HG03342 (cell line): ENCODE results near the gene FBXL20.
"Not testable (repeated sequence)": the region's sequence is repeated elsewhere in the genome, so short reads cannot be mapped to it uniquely, and the experiment has no call there.

ENCODE experiments used
- ATAC-seq: cut with Tn5 transposase; IDR thresholded peaks from one replicate; pipeline ENCODE4 v1.9.1; 2021; ENCODE audit warnings: mild to moderate bottlenecking, moderate library complexity; ENCODE audit not compliant: unreplicated experiment

Gene FBXL20

DNA sequence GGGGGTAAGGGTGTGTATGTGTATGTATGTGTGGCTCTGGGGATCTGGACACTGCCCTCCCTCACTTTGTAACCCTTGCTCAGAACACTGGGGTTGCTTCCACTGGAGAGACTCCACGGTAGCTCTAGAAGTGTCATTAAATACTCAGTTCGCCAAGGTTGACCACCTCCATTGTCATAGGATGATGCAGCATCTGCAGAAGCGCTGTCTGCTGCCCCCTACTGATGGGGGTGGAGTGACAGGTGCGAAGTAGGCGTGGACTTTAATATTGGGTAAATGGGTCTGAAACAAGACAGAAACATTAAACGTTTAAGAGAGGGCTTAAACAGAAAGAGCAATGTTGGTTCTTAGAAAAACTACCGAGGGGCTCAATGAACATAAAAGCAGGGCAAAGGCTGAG lies 140.1 kb downstream of the FBXL20 start:
- ATAC-seq: no peak

- no peak for ATAC-seq
Observed at GRCh38 chr17:39252788-39253460, 148.5 kb downstream of the FBXL20 start.

DNA sequence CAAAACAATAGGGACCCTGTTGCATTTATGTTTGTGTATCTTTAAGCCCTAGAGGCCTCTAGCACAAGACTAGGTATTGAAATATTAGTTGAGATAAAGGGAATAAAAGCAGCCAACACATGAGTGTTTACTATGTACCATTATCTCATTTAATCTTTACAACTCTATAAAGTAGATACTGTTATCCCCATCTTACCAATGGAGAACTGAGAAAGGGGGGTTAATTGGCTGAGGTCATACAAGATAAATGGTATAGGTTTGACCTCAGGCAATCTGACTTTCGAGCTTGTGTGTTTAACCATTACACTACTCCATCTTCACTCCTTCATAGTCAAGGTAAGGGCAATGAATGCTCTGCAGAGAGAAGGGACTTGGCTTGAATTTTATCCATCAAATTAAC lies 149.4 kb downstream of the FBXL20 start:
- no peak for ATAC-seq

- not testable (repeated sequence) for ATAC-seq
Observed at GRCh38 chr17:39250076-39250475, 151.3 kb downstream of the FBXL20 start.

- ATAC-seq: no peak
Observed at GRCh38 chr17:39246274-39246673, 155.2 kb downstream of the FBXL20 start.

DNA sequence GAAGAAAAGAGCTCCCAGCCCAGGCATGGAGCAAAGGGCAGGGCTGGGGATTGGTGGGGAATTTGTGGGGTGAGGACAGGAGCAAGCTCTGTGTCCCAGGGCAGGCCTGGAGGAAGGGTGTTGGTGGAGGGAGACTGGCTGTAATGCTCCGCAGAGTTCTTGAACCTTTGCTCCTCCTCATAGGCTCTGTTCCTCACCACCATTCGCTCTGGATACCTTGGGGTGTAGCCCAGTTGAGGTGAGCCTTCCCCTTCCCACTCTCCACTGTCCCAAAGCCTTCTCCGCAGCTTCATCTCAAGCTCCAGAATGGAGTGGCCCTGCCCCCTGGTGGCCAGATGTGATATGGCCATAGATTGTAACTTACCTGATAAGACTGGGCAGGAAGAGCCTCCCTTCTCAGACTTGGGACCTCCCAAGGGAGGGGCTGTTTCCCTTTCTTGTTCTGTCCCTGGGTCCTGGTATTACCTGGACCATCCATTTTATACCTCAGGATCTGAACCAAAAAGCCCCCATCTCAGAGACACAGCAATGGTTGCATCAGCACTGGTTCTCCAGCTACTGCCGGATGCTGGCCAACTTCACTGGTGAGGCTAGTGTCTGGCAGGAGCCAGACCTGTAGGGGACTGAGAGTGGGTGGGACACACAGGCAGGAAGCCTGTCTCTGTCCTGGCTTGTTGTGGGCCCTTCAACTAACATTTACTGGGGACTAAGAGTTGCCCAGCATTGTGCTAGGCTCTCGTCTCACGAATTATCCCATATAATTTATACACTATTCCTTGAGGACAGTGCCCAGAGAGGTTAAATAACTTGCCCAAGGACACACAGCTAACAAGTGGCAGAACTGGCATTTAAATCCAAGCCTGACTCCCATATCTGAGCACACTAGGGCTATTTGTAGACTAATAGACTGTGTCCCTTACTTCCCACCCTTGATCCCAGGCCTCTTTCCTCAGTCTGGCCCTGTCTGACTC lies 156.5 kb downstream of the FBXL20 start:
- no peak for ATAC-seq

- ATAC-seq: no peak
Observed at GRCh38 chr17:39244016-39244599, 157.3 kb downstream of the FBXL20 start.

DNA sequence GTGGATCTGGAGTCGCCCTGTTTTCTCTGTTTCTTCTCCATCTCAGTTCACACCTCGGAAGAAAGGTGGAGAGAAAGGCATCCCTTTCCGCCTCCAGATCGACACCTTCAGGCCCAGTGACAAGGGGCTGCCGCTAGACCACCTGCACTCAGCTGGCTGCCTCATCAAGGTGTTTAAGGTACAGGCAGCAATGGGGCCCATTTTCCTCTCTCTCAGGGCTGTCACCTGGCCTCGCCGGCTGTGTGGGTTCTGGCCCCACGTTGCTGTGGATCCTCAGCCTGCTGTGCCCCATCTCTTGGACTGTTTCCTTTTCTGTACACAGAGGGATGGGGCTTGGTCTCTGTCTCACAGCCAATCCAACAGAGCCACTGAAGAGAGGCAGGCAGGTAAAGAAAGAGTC lies 158.3 kb downstream of the FBXL20 start:
- ATAC-seq: no peak

- no peak for ATAC-seq
Observed at GRCh38 chr17:39240631-39241030, 160.8 kb downstream of the FBXL20 start.

GRCh38 chr17:39239640-39240314 lies 161.6 kb downstream of the FBXL20 start:
- ATAC-seq: no peak

DNA sequence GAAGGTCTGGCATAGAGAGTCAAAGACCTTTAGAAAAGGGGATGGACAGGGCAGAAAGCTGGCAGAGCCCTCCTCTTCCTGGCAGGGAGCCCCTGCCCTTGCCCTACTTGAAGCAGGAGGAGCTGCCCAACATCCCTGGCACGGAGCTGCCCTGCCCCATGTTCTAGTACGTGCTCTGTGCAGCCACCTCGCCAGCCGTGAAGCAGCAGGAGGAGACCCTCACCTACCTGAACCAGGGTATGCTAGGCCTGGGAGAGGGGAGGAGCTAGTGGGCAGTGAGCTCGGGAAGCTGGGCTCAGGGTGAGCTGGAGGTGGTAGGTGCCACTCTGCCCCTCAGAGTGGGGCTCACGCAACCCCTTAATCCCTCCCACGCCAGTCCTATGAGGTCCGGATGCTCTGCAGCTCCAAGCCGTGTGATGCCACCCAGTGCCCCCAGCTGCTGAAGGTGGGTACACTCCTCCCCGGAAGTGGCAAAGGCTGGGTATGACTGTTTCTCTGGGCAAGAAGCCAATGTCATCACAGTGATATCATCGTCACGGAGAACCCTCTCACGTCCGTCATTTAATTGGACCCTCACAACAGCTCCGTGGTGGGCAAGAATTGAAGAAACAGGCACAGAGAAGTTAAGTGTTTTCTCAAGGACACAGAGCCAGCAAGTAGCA lies 163.0 kb downstream of the FBXL20 start:
- ATAC-seq: no peak

GRCh38 chr17:39237586-39237985 lies 163.8 kb downstream of the FBXL20 start:
- ATAC-seq: no peak

DNA sequence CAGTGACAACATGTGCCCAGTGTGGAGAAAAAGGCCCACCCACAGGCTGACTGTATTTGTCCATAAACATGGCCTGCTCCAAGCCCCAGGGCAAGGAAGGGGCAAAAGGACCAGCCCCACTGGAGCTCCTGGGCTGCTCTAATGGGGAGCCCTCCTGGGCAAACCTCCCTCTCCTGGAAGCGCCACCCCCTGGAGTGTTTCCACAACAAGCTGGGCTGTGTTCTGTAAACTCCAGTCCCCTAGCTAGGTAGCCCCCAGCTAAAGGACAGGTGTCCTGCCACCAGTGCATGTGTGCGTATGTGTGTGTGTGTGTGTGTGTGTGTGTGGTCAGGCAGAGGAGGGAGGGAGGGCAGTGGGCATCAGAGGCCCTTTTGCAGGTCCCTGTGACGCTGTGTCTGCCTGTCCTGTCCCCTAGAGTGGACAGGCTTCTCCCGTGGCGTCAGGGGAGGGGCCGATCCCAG lies 164.4 kb downstream of the FBXL20 start:
- no peak for ATAC-seq

DNA sequence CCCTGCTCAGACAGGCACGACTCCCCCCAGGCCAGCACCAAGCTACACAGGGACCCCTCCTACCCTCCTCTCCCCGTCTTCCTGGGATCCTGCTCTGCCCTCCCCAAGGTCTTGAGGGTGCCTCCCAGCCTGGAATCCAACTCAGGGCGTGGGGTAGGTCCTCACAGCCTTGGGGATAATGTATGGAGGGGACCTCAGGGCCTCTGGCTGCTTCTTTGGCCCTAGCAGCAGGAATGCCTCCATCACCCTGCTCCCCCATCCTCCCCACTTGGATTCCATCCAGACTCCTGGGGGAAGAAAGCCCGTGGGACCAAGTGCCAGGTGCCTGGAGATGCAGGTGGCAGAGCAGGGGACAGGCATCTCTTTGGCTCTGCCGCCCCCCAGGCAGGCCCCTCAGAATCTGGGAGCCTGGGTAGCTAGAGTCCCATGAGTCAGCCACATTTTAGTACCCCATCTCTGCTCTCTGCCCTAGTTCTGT lies 164.9 kb downstream of the FBXL20 start:
- ATAC-seq: no peak

GRCh38 chr17:39235555-39236449 lies 165.6 kb downstream of the FBXL20 start:
- ATAC-seq: peak; percentile 53

DNA sequence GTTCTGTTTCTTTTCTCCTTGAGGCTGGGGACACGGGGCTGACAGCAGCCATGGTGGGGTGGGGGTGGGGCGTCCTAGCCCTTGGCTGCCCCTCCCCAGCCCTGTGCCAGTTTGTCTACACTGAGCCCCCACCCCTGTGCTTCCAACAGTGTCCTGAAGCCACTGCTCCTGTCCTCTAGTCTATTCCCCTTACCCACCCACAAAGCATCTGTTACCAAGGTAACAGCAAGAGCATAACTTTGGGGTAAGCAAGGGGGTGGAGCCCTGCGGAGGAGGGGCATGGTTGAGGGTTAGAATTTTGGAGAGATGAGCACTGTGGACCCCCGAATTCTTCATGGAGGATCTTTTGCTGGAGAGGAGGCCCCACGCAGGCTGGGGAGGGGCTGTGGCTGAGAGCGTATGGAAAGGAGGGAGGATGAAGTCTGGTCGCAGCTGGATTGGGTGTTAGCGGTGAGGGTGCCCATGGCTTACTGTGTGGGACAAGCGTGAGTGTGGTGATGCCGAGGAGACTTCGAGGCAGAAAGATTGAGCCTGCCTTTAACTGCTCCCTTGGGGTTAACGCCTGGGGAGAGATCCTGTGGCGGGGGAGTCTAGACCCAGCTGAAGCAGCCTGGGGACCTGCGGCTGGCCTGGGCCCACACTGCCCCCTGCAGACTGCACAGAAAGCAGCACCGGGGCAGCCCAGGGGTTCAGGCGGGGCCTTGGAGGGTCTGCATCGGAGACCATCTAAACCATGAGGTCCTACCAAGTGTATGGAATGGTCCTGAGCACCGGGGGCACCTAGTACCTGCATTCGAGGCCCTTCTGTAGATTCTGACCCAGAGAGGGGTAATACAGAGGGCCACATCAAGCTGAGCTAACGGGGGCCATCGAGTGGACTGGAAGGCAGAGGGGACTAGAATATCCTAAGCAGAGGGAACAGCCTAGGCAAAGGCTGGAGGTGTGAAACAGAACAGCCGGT lies 169.6 kb downstream of the FBXL20 start:
- peak; percentile 43 for ATAC-seq

DNA sequence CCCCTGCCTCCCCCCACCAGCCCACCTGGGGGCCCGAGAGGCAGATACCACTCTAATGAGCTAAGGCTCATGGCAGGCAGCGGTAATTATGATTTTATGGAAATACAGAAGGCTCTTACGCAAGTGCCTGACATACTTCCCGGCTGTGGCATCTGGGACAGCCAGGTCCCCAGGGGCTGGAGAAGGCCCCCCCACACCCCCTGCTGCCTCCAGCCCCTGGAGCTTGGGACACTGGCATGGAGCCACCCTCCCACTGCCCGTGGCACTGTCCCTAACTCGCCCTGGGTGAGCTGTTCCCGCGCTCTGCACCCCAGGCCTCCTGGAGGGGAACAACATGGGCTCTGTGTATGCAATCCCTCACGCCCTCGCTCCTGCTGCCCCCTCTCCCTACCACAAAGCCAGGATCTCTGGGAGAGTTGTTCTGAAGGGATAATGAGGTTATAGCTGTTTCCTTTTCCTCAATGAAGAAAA lies 170.3 kb downstream of the FBXL20 start:
- ATAC-seq: no peak

DNA sequence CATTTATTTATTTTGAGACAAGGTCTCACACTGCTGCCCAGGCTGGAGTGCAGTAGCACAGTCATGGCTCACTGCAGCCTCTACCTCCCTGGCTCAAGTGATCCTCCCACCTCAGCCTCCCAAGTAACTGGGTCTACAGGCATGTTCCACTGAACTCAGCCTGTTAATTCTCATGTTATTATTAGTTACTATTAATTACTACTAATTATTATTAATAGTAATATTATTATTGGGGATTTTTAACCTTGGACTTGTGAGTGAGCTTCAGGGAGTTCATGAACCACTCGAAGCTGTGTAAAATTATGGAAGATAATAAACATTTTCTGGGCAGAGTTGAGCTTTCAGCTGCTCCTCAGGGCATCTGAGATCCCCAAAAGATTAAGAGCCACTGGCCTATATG lies 171.1 kb downstream of the FBXL20 start:
- no peak for ATAC-seq
